Neuronal stem cell (in vitro differentiated cells): Measurements from ENCODE around the gene MAP3K21.

ENCODE experiments used
- DNase-seq: peaks from one replicate; pipeline ENCODE4 v3.0.0-alpha.2; 2013; ENCODE audit warnings: low spot score
- H2AFZ ChIP-seq: one replicate; pipeline ENCODE4 v1.6.1; 2013; ENCODE audit warnings: mild to moderate bottlenecking, low read length, inconsistent platforms
- H2AK5ac ChIP-seq: 2 replicates; pipeline ENCODE4 v1.6.1; 2013; ENCODE audit warnings: low read depth, mild to moderate bottlenecking, inconsistent platforms, low read length, moderate library complexity, mixed read lengths
- H2BK120ac ChIP-seq: 2 replicates; pipeline ENCODE4 v1.6.1; 2013; ENCODE audit warnings: low read depth, mild to moderate bottlenecking, inconsistent platforms, low read length, moderate library complexity, mixed read lengths
- H2BK12ac ChIP-seq: one replicate; pipeline ENCODE4 v1.6.1; 2013; ENCODE audit warnings: low read length, inconsistent platforms
- H2BK15ac ChIP-seq: 2 replicates; pipeline ENCODE4 v1.6.1; 2013; ENCODE audit warnings: mild to moderate bottlenecking, low read length, inconsistent platforms, mixed read lengths
- H2BK5ac ChIP-seq: one replicate; pipeline ENCODE4 v1.6.1; 2013; ENCODE audit warnings: inconsistent platforms, mild to moderate bottlenecking, low read length, moderate library complexity
- H3K14ac ChIP-seq: one replicate; pipeline ENCODE4 v1.6.1; 2013; ENCODE audit warnings: low read length, inconsistent platforms
- H3K18ac ChIP-seq: 2 replicates; pipeline ENCODE4 v1.6.1; 2013; ENCODE audit warnings: low read length, inconsistent platforms
- H3K23ac ChIP-seq: 2 replicates; pipeline ENCODE4 v1.6.1; 2013; ENCODE audit warnings: low read depth, mild to moderate bottlenecking, mixed read lengths, low read length, inconsistent platforms; ENCODE audit not compliant: poor library complexity
- H3K27ac ChIP-seq: replicated peaks from 3 replicates; pipeline ENCODE4 v1.5.1; 2013; ENCODE audit warnings: low read length, inconsistent platforms
- H3K27me3 ChIP-seq, 3 experiments: 2 replicates each; pipeline ENCODE4 v1.6.1; 2013; ENCODE audit warnings: low read length in 3 of 3, mild to moderate bottlenecking in 2 of 3, inconsistent platforms in 1 of 3, low read depth in 1 of 3, mixed read lengths in 1 of 3, moderate library complexity in 1 of 3; ENCODE audit not compliant: control insufficient read depth in 3 of 3, insufficient read depth in 3 of 3
- H3K36me3 ChIP-seq, 2 donors: replicated peaks in 1 of 2; 2 replicates each; pipeline ENCODE4 v1.6.1; 2013; ENCODE audit warnings: low read length in 2 of 2; ENCODE audit not compliant: control insufficient read depth in 2 of 2, insufficient read depth in 2 of 2
- H3K4ac ChIP-seq: 2 replicates; pipeline ENCODE4 v1.6.1; 2013; ENCODE audit warnings: inconsistent platforms, mild to moderate bottlenecking, low read length, moderate library complexity
- H3K4me1 ChIP-seq, 2 donors: 1 replicate in 1 of 2; 2 replicates in 1 of 2; pipeline ENCODE4 v1.6.1; 2013; ENCODE audit warnings: low read length in 2 of 2, low read depth in 1 of 2; ENCODE audit not compliant: control insufficient read depth in 2 of 2, insufficient read depth in 1 of 2
- H3K4me2 ChIP-seq: one replicate; pipeline ENCODE4 v1.6.1; 2013; ENCODE audit warnings: mild to moderate bottlenecking, low read length, inconsistent platforms; ENCODE audit not compliant: insufficient read depth, poor library complexity, severe bottlenecking
- H3K4me3 ChIP-seq, 2 donors: 2 replicates each; pipeline ENCODE4 v1.5.1; 2013; ENCODE audit warnings: low read length in 2 of 2, mild to moderate bottlenecking in 2 of 2, inconsistent platforms in 1 of 2, moderate library complexity in 1 of 2
- H3K79me1 ChIP-seq: one replicate; pipeline ENCODE4 v1.6.1; 2013; ENCODE audit warnings: low read depth, mild to moderate bottlenecking, inconsistent platforms, low read length, moderate library complexity
- H3K9ac ChIP-seq: one replicate; pipeline ENCODE4 v1.6.1; 2013; ENCODE audit warnings: mild to moderate bottlenecking, low read depth, low read length, inconsistent platforms; ENCODE audit not compliant: poor library complexity
- H3K9me3 ChIP-seq, 2 donors: replicated peaks in 1 of 2; 2 replicates each; pipeline versions ENCODE3 to v1.6.1; 2013; ENCODE audit warnings: low read length in 2 of 2, mild to moderate bottlenecking in 2 of 2, inconsistent platforms in 1 of 2, low read depth in 1 of 2, mixed read lengths in 1 of 2, moderate library complexity in 1 of 2; ENCODE audit not compliant: control insufficient read depth in 2 of 2, insufficient read depth in 1 of 2
- H4K8ac ChIP-seq: one replicate; pipeline ENCODE4 v1.6.1; 2013; ENCODE audit warnings: low read depth, mild to moderate bottlenecking, inconsistent platforms, low read length, moderate library complexity
- H4K91ac ChIP-seq: one replicate; pipeline ENCODE4 v1.6.1; 2013; ENCODE audit warnings: low read length, low read depth, mild to moderate bottlenecking, inconsistent platforms; ENCODE audit not compliant: poor library complexity
- WGBS, 2 donors: extraction: QIAGEN DNeasy Blood & Tissue Kit; methylation state at CpG; one replicate each; pipeline ENCODE4 v1.1.7; 2013; ENCODE audit warnings: missing lambda C conversion rate in 2 of 2, mixed read lengths in 1 of 2; ENCODE audit not compliant: insufficient read length in 2 of 2, insufficient replicate concordance in 1 of 2; ENCODE audit errors: extremely low coverage in 2 of 2; 5-methylcytosine and 5-hydroxymethylcytosine counted together

Gene MAP3K21

GRCh38 chr1:233367057-233367803 is 39.7 kb downstream of the MAP3K21 start:
- H3K23ac ChIP-seq: no peak overlapping the region
- H3K4me3 ChIP-seq: no peak overlapping the region
- no peak overlapping the region for H2BK120ac ChIP-seq
- H3K18ac ChIP-seq: no peak overlapping the region
- WGBS, 2 donors: no CpG with 5 or more reads among the region's 6 CpGs
- H4K91ac ChIP-seq: no peak overlapping the region
- no peak overlapping the region for H3K4ac ChIP-seq
- no peak for DNase-seq
- H3K4me2 ChIP-seq: no peak overlapping the region
- H3K79me1 ChIP-seq: no peaks in the 10 kb centered on the region
- H3K27me3 ChIP-seq: peaks cover 0 to 7% (median 0%) of the 10 kb centered on the region in 3 experiments
- no peak overlapping the region for H2BK15ac ChIP-seq
- H3K9me3 ChIP-seq: no peaks in the 10 kb centered on the region
- H2AFZ ChIP-seq: no peak overlapping the region
- no peak overlapping the region for H2AK5ac ChIP-seq
- no peaks in the 10 kb centered on the region for H3K4me1 ChIP-seq
- no peak overlapping the region for H2BK12ac ChIP-seq
- no peak overlapping the region for H2BK5ac ChIP-seq
- H3K27ac ChIP-seq: no peak overlapping the region
- no peaks in the 10 kb centered on the region for H3K36me3 ChIP-seq
- H3K14ac ChIP-seq: no peak overlapping the region
- H4K8ac ChIP-seq: no peak overlapping the region
- H3K9ac ChIP-seq: no peak overlapping the region

- Histone ChIP-seq H3K27me3 (peaks cover 0 to 3% (median 0%) of the 10 kb centered on the region in 3 experiments), H2BK5ac (no peak overlapping the region), H2AK5ac (no peak overlapping the region), H2BK15ac (no peak overlapping the region), H3K23ac (no peak overlapping the region), H2BK120ac (no peak overlapping the region), H3K4me3 (no peak overlapping the region), H2BK12ac (no peak overlapping the region), H3K79me1 (no peaks in the 10 kb centered on the region), H3K4ac (no peak overlapping the region), H3K9ac (no peak overlapping the region), H3K18ac (no peak overlapping the region), H3K9me3 (no peaks in the 10 kb centered on the region), H4K8ac (no peak overlapping the region), H3K4me2 (no peak overlapping the region), H3K4me1 (peaks cover 0 to 3% of the 10 kb centered on the region in 2 donors), H3K14ac (no peak overlapping the region), H2AFZ (no peak overlapping the region), H3K27ac (no peak overlapping the region), H3K36me3 (no peaks in the 10 kb centered on the region), H4K91ac (no peak overlapping the region)
- no peak for DNase-seq
- no CpG with 5 or more reads among the region's 3 CpGs for WGBS, 2 donors
Observed at GRCh38 chr1:233368106-233368788, 40.7 kb downstream of the MAP3K21 start.

- H3K9ac ChIP-seq: no peak overlapping the region
- H3K27ac ChIP-seq: no peak overlapping the region
- WGBS, 2 donors: no CpG with 5 or more reads among the region's 1 CpG
- H3K9me3 ChIP-seq: no peaks in the 10 kb centered on the region
- no peak overlapping the region for H2AK5ac ChIP-seq
- no peak overlapping the region for H3K18ac ChIP-seq
- peaks cover 0 to 3% (median 0%) of the 10 kb centered on the region in 3 experiments for H3K27me3 ChIP-seq
- no peak overlapping the region for H3K14ac ChIP-seq
- H4K8ac ChIP-seq: no peak overlapping the region
- H2BK5ac ChIP-seq: no peak overlapping the region
- no peak overlapping the region for H3K4me3 ChIP-seq
- no peaks in the 10 kb centered on the region for H3K79me1 ChIP-seq
- no peak for DNase-seq
- H2BK15ac ChIP-seq: no peak overlapping the region
- H3K23ac ChIP-seq: no peak overlapping the region
- no peak overlapping the region for H2BK12ac ChIP-seq
- H3K36me3 ChIP-seq: no peaks in the 10 kb centered on the region
- H4K91ac ChIP-seq: no peak overlapping the region
- H3K4me1 ChIP-seq: peaks cover 0 to 3% of the 10 kb centered on the region in 2 donors
- H2AFZ ChIP-seq: no peak overlapping the region
- no peak overlapping the region for H3K4me2 ChIP-seq
- no peak overlapping the region for H3K4ac ChIP-seq
- H2BK120ac ChIP-seq: no peak overlapping the region
Observed at GRCh38 chr1:233368789-233369130, 41.2 kb downstream of the MAP3K21 start.
